ENCODE results near the gene CCR5.
"Not testable (repeated sequence)": the region's sequence is repeated elsewhere in the genome, so short reads cannot be mapped to it uniquely, and the experiment has no call there.

CCR5 gene

DNA sequence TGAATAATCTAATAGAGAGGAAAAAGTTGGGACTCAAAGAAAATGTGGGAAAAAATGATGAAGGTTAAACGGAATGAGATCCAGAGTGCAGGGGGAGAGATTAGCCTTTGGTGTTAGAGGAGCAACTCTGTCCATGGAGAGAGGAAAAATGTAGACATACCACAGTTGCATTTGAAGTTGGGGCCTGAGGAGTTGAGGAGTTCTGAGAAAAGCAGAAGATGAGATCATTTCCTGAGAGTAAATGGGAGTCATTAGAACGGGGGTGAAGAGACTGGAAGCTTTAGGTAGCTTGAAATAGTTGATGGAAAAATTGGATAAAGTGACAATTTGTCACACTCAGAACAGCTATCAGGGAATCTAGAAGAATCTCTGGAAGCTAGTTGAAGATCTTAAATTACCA is 28.8 kb downstream of the CCR5 start:
- TF ChIP-seq, protein P1, sequence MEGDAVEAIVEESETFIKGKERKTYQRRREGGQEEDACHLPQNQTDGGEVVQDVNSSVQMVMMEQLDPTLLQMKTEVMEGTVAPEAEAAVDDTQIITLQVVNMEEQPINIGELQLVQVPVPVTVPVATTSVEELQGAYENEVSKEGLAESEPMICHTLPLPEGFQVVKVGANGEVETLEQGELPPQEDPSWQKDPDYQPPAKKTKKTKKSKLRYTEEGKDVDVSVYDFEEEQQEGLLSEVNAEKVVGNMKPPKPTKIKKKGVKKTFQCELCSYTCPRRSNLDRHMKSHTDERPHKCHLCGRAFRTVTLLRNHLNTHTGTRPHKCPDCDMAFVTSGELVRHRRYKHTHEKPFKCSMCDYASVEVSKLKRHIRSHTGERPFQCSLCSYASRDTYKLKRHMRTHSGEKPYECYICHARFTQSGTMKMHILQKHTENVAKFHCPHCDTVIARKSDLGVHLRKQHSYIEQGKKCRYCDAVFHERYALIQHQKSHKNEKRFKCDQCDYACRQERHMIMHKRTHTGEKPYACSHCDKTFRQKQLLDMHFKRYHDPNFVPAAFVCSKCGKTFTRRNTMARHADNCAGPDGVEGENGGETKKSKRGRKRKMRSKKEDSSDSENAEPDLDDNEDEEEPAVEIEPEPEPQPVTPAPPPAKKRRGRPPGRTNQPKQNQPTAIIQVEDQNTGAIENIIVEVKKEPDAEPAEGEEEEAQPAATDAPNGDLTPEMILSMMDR (IDR thresholded peaks at IDR 0.05; ENCODE audit: insufficient read depth, low read length, poor library complexity, severe bottlenecking), result no peak
- DNase-seq (ENCODE audit: extremely low read depth, insufficient read length), result no peak
- no peaks in the 10 kb centered on the region; the same call in 1 of the 2 replicates for H3K27me3 ChIP-seq (replicated peaks; ENCODE audit: control insufficient read depth, insufficient read depth, low read length)
- H3K4me3 ChIP-seq (replicated peaks; ENCODE audit: low read depth, low read length), result no peak overlapping the region
- H3K36me3 ChIP-seq (ENCODE audit: control insufficient read depth, insufficient read depth, low read length), result no peaks in the 10 kb centered on the region

DNA sequence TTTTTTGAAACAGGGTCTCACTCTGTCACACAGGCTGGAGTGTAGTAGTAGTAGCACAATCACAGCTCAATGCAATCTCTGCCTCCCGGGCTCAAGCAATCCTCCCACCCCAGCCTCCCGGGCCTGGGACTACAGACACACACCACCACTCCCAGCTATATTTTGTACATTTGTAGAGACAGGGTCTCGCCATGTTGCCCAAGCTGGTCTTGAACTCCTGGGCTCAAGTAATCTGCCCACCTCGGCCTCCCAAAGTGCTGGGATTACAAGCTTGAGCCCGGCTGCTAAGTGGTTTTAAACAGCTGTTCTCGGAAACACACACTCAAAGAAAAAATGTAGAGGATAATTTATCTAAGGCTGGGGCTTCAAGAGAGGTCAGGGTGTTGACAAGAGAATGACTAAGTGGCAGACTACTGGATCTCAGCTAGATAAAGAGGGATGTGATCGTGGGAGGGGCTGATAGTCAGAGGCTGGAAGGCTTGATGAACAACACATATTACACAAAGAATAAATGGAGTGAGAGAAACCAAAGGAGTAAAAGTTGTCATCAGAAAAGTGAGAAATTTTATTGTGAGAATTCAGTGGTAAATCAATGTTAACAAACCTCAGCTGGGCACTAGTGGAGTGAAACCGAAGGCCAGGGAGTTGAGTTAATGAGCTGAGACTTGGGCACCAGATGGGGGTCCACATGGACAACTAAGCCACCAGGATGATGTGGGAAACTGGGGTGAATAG is 29.4 kb downstream of the CCR5 start:
- Histone ChIP-seq H3K27me3 (replicated peaks; ENCODE audit: control insufficient read depth, insufficient read depth, low read length) (no peaks in the 10 kb centered on the region; the same call in 1 of the 2 replicates), H3K4me3 (replicated peaks; ENCODE audit: low read depth, low read length) (no peak overlapping the region), H3K36me3 (ENCODE audit: control insufficient read depth, insufficient read depth, low read length) (no peaks in the 10 kb centered on the region)
- TF ChIP-seq, protein P1 (IDR thresholded peaks at IDR 0.05; ENCODE audit: insufficient read depth, low read length, poor library complexity, severe bottlenecking), result no peak
- DNase-seq (ENCODE audit: extremely low read depth, insufficient read length), result no peak

DNA sequence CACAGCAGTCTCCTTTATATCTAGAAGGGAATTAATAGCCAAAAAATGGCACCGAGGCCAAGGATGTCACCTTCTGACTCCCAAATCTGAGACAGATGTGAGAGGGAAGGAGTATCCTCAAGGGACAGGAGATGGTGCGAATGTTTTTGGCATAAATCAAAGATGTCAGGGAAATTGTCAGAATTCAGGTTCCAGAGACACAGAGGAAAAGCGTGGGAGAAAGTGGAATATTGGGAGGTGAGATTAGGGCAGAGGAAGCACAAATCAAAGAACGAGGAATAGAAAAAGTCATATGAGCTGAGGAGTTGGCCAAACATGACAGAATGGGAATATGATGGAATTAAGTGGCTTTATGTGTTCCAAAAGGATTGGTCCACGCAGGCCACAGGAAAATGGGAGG is 30.1 kb downstream of the CCR5 start:
- TF ChIP-seq, protein P1 (IDR thresholded peaks at IDR 0.05; ENCODE audit: insufficient read depth, low read length, poor library complexity, severe bottlenecking), result no peak
- H3K36me3 ChIP-seq (ENCODE audit: control insufficient read depth, insufficient read depth, low read length), result no peaks in the 10 kb centered on the region
- H3K27me3 ChIP-seq (replicated peaks; ENCODE audit: control insufficient read depth, insufficient read depth, low read length), result no peaks in the 10 kb centered on the region
- no peak overlapping the region for H3K4me3 ChIP-seq (replicated peaks; ENCODE audit: low read depth, low read length)
- DNase-seq (ENCODE audit: extremely low read depth, insufficient read length), result no peak

DNA sequence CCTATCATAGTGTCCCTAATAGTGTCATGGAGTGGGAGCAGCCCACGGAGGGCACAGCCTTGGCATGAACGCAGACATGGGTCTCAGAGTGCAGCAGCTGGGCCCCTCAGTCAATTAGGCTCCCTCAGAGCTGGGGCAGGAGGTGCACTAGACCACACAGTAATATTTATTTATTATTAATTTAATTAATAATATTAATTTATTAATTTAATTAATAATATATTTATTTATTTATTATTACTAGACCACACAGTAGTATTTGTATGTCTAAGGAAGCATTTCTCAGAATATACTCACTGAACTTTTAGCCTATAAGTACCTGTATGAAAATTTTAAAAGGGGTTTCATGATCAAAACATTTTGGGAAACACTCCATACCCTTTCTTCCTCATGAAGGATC is 30.8 kb downstream of the CCR5 start:
- TF ChIP-seq, protein P1 (IDR thresholded peaks at IDR 0.05; ENCODE audit: insufficient read depth, low read length, poor library complexity, severe bottlenecking), result no peak
- H3K4me3 ChIP-seq (replicated peaks; ENCODE audit: low read depth, low read length), result no peak overlapping the region
- no peak for DNase-seq (ENCODE audit: extremely low read depth, insufficient read length)
- H3K27me3 ChIP-seq (replicated peaks; ENCODE audit: control insufficient read depth, insufficient read depth, low read length), result no peaks in the 10 kb centered on the region
- H3K36me3 ChIP-seq (ENCODE audit: control insufficient read depth, insufficient read depth, low read length), result no peaks in the 10 kb centered on the region

DNA sequence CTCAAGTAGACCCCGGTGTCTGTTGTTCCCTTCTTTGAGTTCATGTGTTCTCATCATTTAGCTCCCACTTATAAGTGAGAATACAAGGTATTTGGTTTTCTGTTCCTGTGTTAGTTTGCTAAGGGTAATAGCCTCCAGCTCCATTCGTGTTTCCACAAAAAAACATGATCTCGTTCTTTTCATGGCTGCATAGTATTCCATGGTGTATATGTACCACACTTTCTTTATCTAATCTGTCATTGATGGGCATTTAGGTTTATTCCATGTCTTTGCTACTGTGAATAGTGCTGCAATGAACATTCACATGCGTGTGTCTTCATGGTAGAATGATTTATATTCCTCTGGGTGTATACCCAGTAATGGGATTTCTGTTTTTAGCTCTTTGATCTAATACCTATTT is 32.2 kb downstream of the CCR5 start:
- not testable (repeated sequence) for DNase-seq (ENCODE audit: extremely low read depth, insufficient read length); H3K36me3 ChIP-seq (ENCODE audit: control insufficient read depth, insufficient read depth, low read length); H3K27me3 ChIP-seq (replicated peaks; ENCODE audit: control insufficient read depth, insufficient read depth, low read length); H3K4me3 ChIP-seq (replicated peaks; ENCODE audit: low read depth, low read length)

DNA sequence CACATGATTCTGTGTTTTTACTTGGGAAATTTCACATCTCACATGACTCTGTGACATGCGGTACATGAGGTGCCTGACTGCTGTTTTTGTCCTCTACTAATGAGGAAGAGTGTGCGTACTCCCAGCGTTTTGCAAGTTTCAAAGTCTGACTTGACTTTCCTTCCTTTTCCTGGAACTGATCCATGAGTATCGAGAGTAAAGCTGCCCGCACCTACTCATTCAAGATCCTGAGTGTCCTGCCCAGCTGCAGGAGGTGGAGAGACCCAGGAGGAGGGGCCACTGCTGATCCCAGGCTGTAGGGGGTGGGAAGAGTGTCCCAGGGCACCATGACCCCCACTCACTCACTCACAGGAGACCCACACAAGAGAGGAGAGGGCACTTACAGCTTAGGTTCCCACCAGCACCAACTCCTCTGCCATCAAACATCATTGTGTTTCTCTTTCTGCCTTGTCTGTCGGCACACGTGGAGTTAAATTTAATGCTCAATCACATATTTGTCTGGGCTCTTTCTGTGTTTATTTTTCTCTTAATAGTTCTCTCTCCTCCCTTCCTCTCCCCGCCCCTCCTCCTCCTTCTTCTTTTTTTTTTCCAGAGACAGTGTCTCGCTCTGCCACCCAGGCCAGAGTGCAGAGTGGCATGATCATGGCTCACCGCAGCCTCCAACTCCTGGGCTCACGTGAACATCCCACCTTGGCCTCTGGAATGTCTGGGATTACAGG is 34.7 kb downstream of the CCR5 start:
- TF ChIP-seq, protein P1 (IDR thresholded peaks at IDR 0.05; ENCODE audit: insufficient read depth, low read length, poor library complexity, severe bottlenecking), result no peak
- Histone ChIP-seq H3K27me3 (replicated peaks; ENCODE audit: control insufficient read depth, insufficient read depth, low read length) (no peaks in the 10 kb centered on the region), H3K4me3 (replicated peaks; ENCODE audit: low read depth, low read length) (no peak overlapping the region), H3K36me3 (ENCODE audit: control insufficient read depth, insufficient read depth, low read length) (no peaks in the 10 kb centered on the region)
- no peak for DNase-seq (ENCODE audit: extremely low read depth, insufficient read length)

All from GM06990 (cell line).